ENCODE data around the gene TUFT1. TPM values are rescaled to one million over a fixed set of nuclear protein-coding genes. Genes with fewer than 3 reads are reported as not detected.

The TUFT1 gene
- total and polyA plus RNA-seq, 2 of the 8 experiments (the other 6 are each of a cell fraction or from before 2014, with no cell fraction given) = 7.3 to 10.4 TPM

- no peak for TF ChIP-seq CHD7 (IDR thresholded peaks at IDR 0.05; ENCODE audit: insufficient replicate concordance, low read length)
- no peak for TF ChIP-seq KDM5A (IDR thresholded peaks at IDR 0.05; ENCODE audit: low read length)
- TF ChIP-seq TAF7 (optimal IDR thresholded peaks at IDR 0.05; ENCODE audit: borderline replicate concordance, low read depth, low read length) = no peak
- TF ChIP-seq POLR2AphosphoS5 (IDR thresholded peaks at IDR 0.05; ENCODE audit: low read depth, low read length) = no peak
- TF ChIP-seq NRF1 (IDR thresholded peaks at IDR 0.05; ENCODE audit: low read depth, low read length) = no peak
- no peak for TF ChIP-seq MAX (IDR thresholded peaks at IDR 0.05)
- no peak for TF ChIP-seq HDAC6 (IDR thresholded peaks at IDR 0.05; ENCODE audit: low read depth, low read length)
- no peak for TF ChIP-seq SIRT6 (IDR thresholded peaks at IDR 0.05; ENCODE audit: low read length)
- TF ChIP-seq E2F6 (IDR thresholded peaks at IDR 0.05) = no peak
- TF ChIP-seq POU5F1 (IDR thresholded peaks at IDR 0.05; ENCODE audit: low read depth, low read length) = no peak
Measured at GRCh38 chr1:151526735-151527525, 13.2 kb upstream of the TUFT1 start (continued).
